Endothelial cell of umbilical vein (primary cell): Measurements from ENCODE around the gene GUCD1. TPM values are rescaled to one million over a fixed set of nuclear protein-coding genes. Genes with fewer than 3 reads are reported as not detected.

Experiments
- BruUV-seq: library from RNA; stranded (reverse); fragments of 400-500 nt; replicated peaks from 2 replicates; lab custom pipeline; 2021; lab: Mats Ljungman, UMichigan
- CTCF ChIA-PET: fragments of 300-600, 350-600 bp; sonication (Branson Sonifier 250); formaldehyde crosslinking; loops from one replicate; lab custom pipeline; 2021; ENCODE audit warnings: antibody characterized with exemption, inconsistent platforms; lab: Charles Lee
- POLR2A ChIA-PET: fragments of 300-600, 350-600 bp; sonication (Branson Sonifier 250); formaldehyde crosslinking; loops from one replicate; lab custom pipeline; 2021; ENCODE audit warnings: antibody characterized with exemption, inconsistent platforms; lab: Charles Lee
- DNase-seq: peaks from one replicate; pipeline ENCODE4 v3.0.0-alpha.2; 2011; ENCODE audit warnings: low read depth, low spot score
- FAIRE-seq: peaks from 2 replicates; lab custom pipeline; 2011; peaks lifted over from hg19 to GRCh38; lab: Jason Lieb, UNC
- H2AFZ ChIP-seq: 2 replicates; pipeline ENCODE4 v1.6.0; 2012; ENCODE audit warnings: low read depth, low read length, control low read depth, inconsistent platforms
- H3K27ac ChIP-seq: 2 replicates; pipeline ENCODE4 v1.5.1; 2011; ENCODE audit warnings: low read depth, mild to moderate bottlenecking, control low read depth, low read length, moderate library complexity; ENCODE audit not compliant: insufficient read depth
- H3K27me3 ChIP-seq, 2 experiments: 2 replicates each; pipeline versions ENCODE4 v1.6.0 to v1.6.1; 2011; ENCODE audit warnings: low read length in 2 of 2, mixed read lengths in 1 of 2; ENCODE audit not compliant: control insufficient read depth in 2 of 2, insufficient read depth in 2 of 2
- H3K36me3 ChIP-seq, 2 experiments: 2 replicates in 1 of 2; 3 replicates in 1 of 2; pipeline ENCODE4 v1.5.1; 2011; ENCODE audit warnings: low read length in 2 of 2, mild to moderate bottlenecking in 1 of 2, moderate library complexity in 1 of 2; ENCODE audit not compliant: control insufficient read depth in 2 of 2, insufficient read depth in 2 of 2; ENCODE audit errors: extremely low read depth in 1 of 2
- H3K4me1 ChIP-seq: 3 replicates; pipeline ENCODE4 v1.5.1; 2011; ENCODE audit warnings: mild to moderate bottlenecking, low read length; ENCODE audit not compliant: control insufficient read depth, insufficient read depth; ENCODE audit errors: extremely low read depth
- H3K4me2 ChIP-seq: 2 replicates; pipeline ENCODE4 v1.6.1; 2011; ENCODE audit warnings: low read length, control low read depth, mixed read lengths; ENCODE audit not compliant: insufficient read depth
- H3K4me3 ChIP-seq, 3 experiments: fragments of 200-600 bp in 1 of 3; sonication (generic), shearing (Covaris generic) in 1 of 3; replicated peaks in 1 of 3; 2 replicates each; pipeline ENCODE4 v1.5.1; 2011 to 2016; ENCODE audit warnings: control low read depth in 3 of 3, low read length in 3 of 3, mild to moderate bottlenecking in 2 of 3, inconsistent platforms in 1 of 3, low read depth in 1 of 3, moderate library complexity in 1 of 3; ENCODE audit not compliant: insufficient read depth in 1 of 3
- H3K79me2 ChIP-seq: 2 replicates; pipeline ENCODE4 v1.6.0; 2012; ENCODE audit warnings: low read length, inconsistent platforms; ENCODE audit not compliant: control insufficient read depth, insufficient read depth
- H3K9ac ChIP-seq: replicated peaks from 2 replicates; pipeline ENCODE3; 2011; ENCODE audit warnings: low read length, control low read depth; ENCODE audit not compliant: insufficient read depth; ENCODE audit errors: extremely low read depth
- H3K9me1 ChIP-seq: replicated peaks from 3 replicates; pipeline ENCODE4 v1.6.0; 2011; ENCODE audit warnings: mild to moderate bottlenecking, low read length; ENCODE audit not compliant: control insufficient read depth, insufficient read depth; ENCODE audit errors: extremely low read depth
- H3K9me3 ChIP-seq: replicated peaks from 2 replicates; pipeline ENCODE4 v1.5.1; 2012; ENCODE audit warnings: low read length, inconsistent platforms; ENCODE audit not compliant: control insufficient read depth, insufficient read depth
- H4K20me1 ChIP-seq: replicated peaks from 2 replicates; pipeline ENCODE3; 2011; ENCODE audit warnings: mild to moderate bottlenecking, low read length; ENCODE audit not compliant: control insufficient read depth, insufficient read depth; ENCODE audit errors: extremely low read depth
- EZH2 ChIP-seq: IDR thresholded peaks from 2 replicates; pipeline ENCODE4 v1.6.1; 2012; ENCODE audit warnings: borderline replicate concordance, low read depth, mild to moderate bottlenecking, moderate library complexity, low read length, inconsistent platforms; ENCODE audit not compliant: severe bottlenecking
- FOS ChIP-seq: IDR thresholded peaks from 2 replicates; pipeline ENCODE4 v1.6.1; 2011; ENCODE audit warnings: mild to moderate bottlenecking, low read length, moderate library complexity, borderline replicate concordance; ENCODE audit not compliant: insufficient read depth
- GATA2 ChIP-seq: IDR thresholded peaks from 2 replicates; pipeline ENCODE4 v1.7.0; 2011; ENCODE audit warnings: low read depth, mild to moderate bottlenecking, moderate library complexity, mixed read lengths, low read length; ENCODE audit not compliant: insufficient read length, insufficient read depth
- JUN ChIP-seq: IDR thresholded peaks from 2 replicates; pipeline ENCODE4 v1.6.1; 2011; ENCODE audit warnings: borderline replicate concordance, low read depth; ENCODE audit not compliant: insufficient read length, insufficient read depth
- MYC ChIP-seq: IDR thresholded peaks from one replicate; pipeline ENCODE4 v1.6.1; 2011; ENCODE audit warnings: mild to moderate bottlenecking, low read depth, low read length
- POLR2A ChIP-seq: IDR thresholded peaks from 2 replicates; pipeline ENCODE4 v1.6.1; 2012; ENCODE audit warnings: low read depth, mild to moderate bottlenecking, control low read depth, low read length
- POLR2AphosphoS5 ChIP-seq: IDR thresholded peaks from 2 replicates; pipeline ENCODE4 v1.6.1; 2012; ENCODE audit warnings: low read depth, mild to moderate bottlenecking, control low read depth, low read length, moderate library complexity; ENCODE audit not compliant: insufficient read depth
- dilution Hi-C: fragments of 300-500 bp; cut with MboI; formaldehyde crosslinking; loops from one replicate; pipeline ENCODE4 v1.15.0; 2019; ENCODE audit warnings: low sequenced_read_pairs; ENCODE audit not compliant: extremely low pct_ligation_motif_present
- intact Hi-C: fragments of 100-400 bp; cut with micrococcal nuclease; formaldehyde crosslinking; loops from one replicate; pipeline ENCODE4 v1.10.0; 2022
- polyA plus RNA-seq, 4 experiments: library from polyadenylated mRNA; depleted of rRNA in 3 of 4; stranded (reverse) in 3 of 4; unstranded in 1 of 4; fragments of >200 nt; gene quantifications; 2 replicates each; pipeline versions ENCODE4 v1.2.1 to v1.2.3, GENCODE V29; 2011 to 2012; ENCODE audit warnings: missing spikeins in 1 of 4
- total RNA-seq: library from RNA; stranded (reverse); gene quantifications from 2 replicates; pipeline ENCODE4 v1.2.3, GENCODE V29; 2021
- TF ChIP-seq, protein P1 (sequence below), 2 donors: IDR thresholded peaks; 1 replicate in 1 of 2; 2 replicates in 1 of 2; pipeline ENCODE4 v1.5.1; 2011; ENCODE audit warnings: low read length in 2 of 2, mild to moderate bottlenecking in 2 of 2, moderate library complexity in 2 of 2, control low read depth in 1 of 2, inconsistent platforms in 1 of 2, low read depth in 1 of 2; ENCODE audit not compliant: insufficient read depth in 1 of 2; ENCODE audit errors: extremely low read depth in 1 of 2
- TF ChIP-seq, protein P2 (sequence below): IDR thresholded peaks from 2 replicates; pipeline ENCODE4 v1.6.1; 2011; ENCODE audit not compliant: insufficient read depth, insufficient read length

The GUCD1 gene
- total and polyA plus RNA-seq, 2 donors (not counting 3 experiments of a cell fraction or from before 2014, with no cell fraction given) = 116 to 138 TPM

DNA sequence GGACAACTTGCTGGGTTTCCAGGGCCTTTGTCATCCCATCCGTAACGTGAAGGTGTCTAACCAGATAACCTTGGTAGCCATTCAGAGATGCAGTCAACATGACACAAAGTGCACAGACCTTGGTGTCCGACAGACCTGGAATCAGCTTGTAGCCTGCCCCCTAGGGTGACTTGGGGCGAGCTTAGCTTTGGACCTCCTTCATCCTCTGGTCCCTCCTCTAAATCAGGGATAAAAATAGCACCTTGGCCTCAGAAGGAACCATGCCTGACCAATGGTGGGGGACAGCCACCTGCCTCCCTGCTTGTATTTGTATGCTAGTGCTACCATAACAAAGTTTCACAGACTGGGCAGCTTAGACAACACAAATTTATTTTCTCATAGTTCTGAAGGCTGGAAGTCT is 4.5 kb upstream of the GUCD1 start:
- Histone ChIP-seq H3K9ac (no peak overlapping the region), H4K20me1 (no peaks in the 10 kb centered on the region), H3K79me2 (peaks cover 80% of the 10 kb centered on the region), H3K4me3 (no peak overlapping the region), H3K9me3 (no peaks in the 10 kb centered on the region), H3K27ac (no peak overlapping the region), H2AFZ (no peak overlapping the region), H3K4me2 (no peak overlapping the region), H3K36me3 (peaks cover 8 to 24% of the 10 kb centered on the region in 2 experiments), H3K9me1 (no peaks in the 10 kb centered on the region), H3K4me1 (peaks cover 14% of the 10 kb centered on the region), H3K27me3 (no peaks in the 10 kb centered on the region)
- FAIRE-seq (no peak), DNase-seq (no peak)
- ChIA-PET POLR2A (no interaction called here), CTCF (no interaction called here)
- dilution Hi-C loops = no loop called here
- no TSS peak for BruUV-seq
- intact Hi-C loops = no loop called here
- TF ChIP-seq POLR2A (no peak), FOS (no peak), GATA2 (no peak), JUN (no peak), MYC (no peak), POLR2AphosphoS5 (no peak), EZH2 (no peak)
- TF ChIP-seq, protein P1, sequence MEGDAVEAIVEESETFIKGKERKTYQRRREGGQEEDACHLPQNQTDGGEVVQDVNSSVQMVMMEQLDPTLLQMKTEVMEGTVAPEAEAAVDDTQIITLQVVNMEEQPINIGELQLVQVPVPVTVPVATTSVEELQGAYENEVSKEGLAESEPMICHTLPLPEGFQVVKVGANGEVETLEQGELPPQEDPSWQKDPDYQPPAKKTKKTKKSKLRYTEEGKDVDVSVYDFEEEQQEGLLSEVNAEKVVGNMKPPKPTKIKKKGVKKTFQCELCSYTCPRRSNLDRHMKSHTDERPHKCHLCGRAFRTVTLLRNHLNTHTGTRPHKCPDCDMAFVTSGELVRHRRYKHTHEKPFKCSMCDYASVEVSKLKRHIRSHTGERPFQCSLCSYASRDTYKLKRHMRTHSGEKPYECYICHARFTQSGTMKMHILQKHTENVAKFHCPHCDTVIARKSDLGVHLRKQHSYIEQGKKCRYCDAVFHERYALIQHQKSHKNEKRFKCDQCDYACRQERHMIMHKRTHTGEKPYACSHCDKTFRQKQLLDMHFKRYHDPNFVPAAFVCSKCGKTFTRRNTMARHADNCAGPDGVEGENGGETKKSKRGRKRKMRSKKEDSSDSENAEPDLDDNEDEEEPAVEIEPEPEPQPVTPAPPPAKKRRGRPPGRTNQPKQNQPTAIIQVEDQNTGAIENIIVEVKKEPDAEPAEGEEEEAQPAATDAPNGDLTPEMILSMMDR (IDR thresholded peaks at IDR 0.05; ENCODE audit: extremely low read depth in 1 of 2, insufficient read depth in 1 of 2, low read depth in 1 of 2, low read length in 2 of 2) = no peak
- TF ChIP-seq, protein P2, sequence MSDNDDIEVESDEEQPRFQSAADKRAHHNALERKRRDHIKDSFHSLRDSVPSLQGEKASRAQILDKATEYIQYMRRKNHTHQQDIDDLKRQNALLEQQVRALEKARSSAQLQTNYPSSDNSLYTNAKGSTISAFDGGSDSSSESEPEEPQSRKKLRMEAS = no peak
